IPS-15b (cell line): ENCODE data around the gene PCDHB15.

Source experiments
- H3K27me3 ChIP-seq: one replicate; pipeline ENCODE4 v1.6.1; 2013; ENCODE audit warnings: low read length; ENCODE audit not compliant: control insufficient read depth, insufficient read depth
- H3K36me3 ChIP-seq: one replicate; pipeline ENCODE4 v1.6.1; 2013; ENCODE audit warnings: low read length; ENCODE audit not compliant: control insufficient read depth, insufficient read depth
- H3K4me1 ChIP-seq: one replicate; pipeline ENCODE4 v1.6.1; 2013; ENCODE audit warnings: mild to moderate bottlenecking, low read length; ENCODE audit not compliant: control insufficient read depth, insufficient read depth
- H3K4me3 ChIP-seq: one replicate; pipeline ENCODE4 v1.5.1; 2013; ENCODE audit warnings: low read depth, low read length
- H3K9ac ChIP-seq: one replicate; pipeline ENCODE4 v1.6.1; 2013; ENCODE audit warnings: low read depth, mild to moderate bottlenecking, low read length
- H3K9me3 ChIP-seq: one replicate; pipeline ENCODE4 v1.6.1; 2013; ENCODE audit warnings: mild to moderate bottlenecking, low read length; ENCODE audit not compliant: control insufficient read depth, insufficient read depth

Gene PCDHB15

DNA sequence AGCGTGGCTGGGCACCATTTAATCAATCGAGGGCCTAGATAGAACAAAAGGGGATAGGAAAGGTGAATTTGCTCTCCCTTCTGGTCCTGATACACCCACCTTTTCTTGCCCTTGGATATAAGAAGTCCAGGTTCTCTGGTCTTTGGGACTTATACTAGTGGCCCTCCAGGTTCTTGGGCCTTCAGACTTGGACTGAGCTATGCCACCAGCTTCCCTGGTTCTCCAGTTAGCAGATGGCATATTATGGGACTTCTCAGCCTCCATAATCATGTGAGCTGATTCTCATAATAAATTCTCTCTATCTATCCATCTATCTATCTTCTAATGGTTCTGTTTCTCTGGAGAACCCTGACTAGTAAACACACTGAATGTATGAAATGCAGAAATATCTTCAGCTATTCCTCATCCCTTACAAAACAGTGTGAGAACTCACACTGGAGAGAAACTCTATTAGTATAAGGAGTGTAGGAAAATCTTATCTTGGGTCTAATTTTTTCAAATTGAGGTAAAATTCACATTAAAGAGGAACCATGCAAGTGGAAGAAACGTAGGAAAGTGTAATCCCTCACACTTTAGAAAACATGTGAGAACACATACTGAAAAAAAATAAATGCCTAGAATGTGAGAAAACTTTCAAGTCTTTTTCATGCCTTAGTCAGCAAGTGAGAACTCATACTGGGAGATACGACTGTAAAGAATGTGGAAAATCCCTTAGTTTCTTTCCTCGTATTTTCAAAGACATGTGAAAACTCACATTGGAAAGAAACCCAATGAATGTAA, 15.5 kb downstream of the PCDHB15 start:
- H3K9me3 ChIP-seq = peaks cover 37% of the 10 kb centered on the region
- no peaks in the 10 kb centered on the region for H3K4me1 ChIP-seq
- no peaks in the 10 kb centered on the region for H3K27me3 ChIP-seq
- no peak overlapping the region for H3K9ac ChIP-seq
- no peaks in the 10 kb centered on the region for H3K36me3 ChIP-seq
- no peak overlapping the region for H3K4me3 ChIP-seq

DNA sequence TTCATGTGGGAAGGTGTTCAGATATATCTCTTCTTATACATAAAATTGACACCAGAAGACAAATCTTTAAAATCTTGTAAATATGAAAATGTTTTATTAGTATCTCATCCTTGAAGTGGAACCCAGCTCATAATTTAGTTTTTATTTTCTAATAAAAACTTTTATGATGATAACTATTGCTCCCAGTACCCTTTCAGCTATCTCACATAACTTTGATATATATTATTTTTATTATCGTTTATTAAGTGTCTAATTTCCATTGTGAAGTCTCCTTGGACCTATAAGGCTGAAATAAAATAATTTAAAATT, 16.0 kb downstream of the PCDHB15 start:
- Histone ChIP-seq H3K27me3 (no peaks in the 10 kb centered on the region), H3K9ac (no peak overlapping the region), H3K9me3 (peaks cover 37% of the 10 kb centered on the region), H3K36me3 (no peaks in the 10 kb centered on the region), H3K4me1 (no peaks in the 10 kb centered on the region), H3K4me3 (no peak overlapping the region)

GRCh38 chr5:141269195-141269594, 24.0 kb downstream of the PCDHB15 start:
- no peak overlapping the region for H3K4me3 ChIP-seq
- H3K27me3 ChIP-seq = no peaks in the 10 kb centered on the region
- no peaks in the 10 kb centered on the region for H3K36me3 ChIP-seq
- no peaks in the 10 kb centered on the region for H3K4me1 ChIP-seq
- H3K9me3 ChIP-seq = peaks cover 9% of the 10 kb centered on the region
- H3K9ac ChIP-seq = no peak overlapping the region

DNA sequence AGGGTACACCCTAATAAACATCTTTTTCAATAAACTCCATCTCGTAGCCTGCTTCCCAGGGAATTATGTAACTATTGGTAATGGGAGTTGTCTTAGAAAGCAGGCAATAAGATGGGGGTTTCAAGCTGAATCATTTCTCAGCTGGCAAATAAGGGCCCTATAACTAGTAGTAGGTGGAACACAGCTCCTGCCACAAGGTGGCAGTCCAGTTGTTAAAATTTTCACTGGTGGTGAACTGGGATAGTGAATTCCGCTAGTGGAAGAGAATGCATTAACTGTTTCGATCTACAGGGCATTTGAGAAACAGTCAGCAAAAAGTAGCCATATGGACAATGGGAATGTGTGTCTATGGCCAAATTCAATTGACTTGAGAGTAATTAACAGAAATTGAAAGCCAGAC, 27.7 kb downstream of the PCDHB15 start:
- H3K27me3 ChIP-seq = no peaks in the 10 kb centered on the region
- H3K36me3 ChIP-seq = no peaks in the 10 kb centered on the region
- H3K4me1 ChIP-seq = no peaks in the 10 kb centered on the region
- H3K9ac ChIP-seq = no peak overlapping the region
- H3K9me3 ChIP-seq = peaks cover 8% of the 10 kb centered on the region
- H3K4me3 ChIP-seq = no peak overlapping the region

GRCh38 chr5:141298376-141298775, 53.2 kb downstream of the PCDHB15 start:
- H3K4me3 ChIP-seq = no peak overlapping the region
- H3K36me3 ChIP-seq = no peaks in the 10 kb centered on the region
- H3K9ac ChIP-seq = no peak overlapping the region
- peaks cover 5% of the 10 kb centered on the region for H3K9me3 ChIP-seq
- H3K27me3 ChIP-seq = no peaks in the 10 kb centered on the region
- H3K4me1 ChIP-seq = no peaks in the 10 kb centered on the region
